Liver (tissue), 9 donors: ENCODE results near the gene OPN4. TPM values are rescaled to one million over a fixed set of nuclear protein-coding genes. Genes with fewer than 3 reads are reported as not detected.
"Not testable (repeated sequence)": the region's sequence is repeated elsewhere in the genome, so short reads cannot be mapped to it uniquely, and the experiment has no call there.

Experiments used
- DNase-seq: peaks from one replicate; pipeline ENCODE4 v3.0.0-alpha.2; 2017; ENCODE audit warnings: low spot score
- H3K27ac ChIP-seq, 2 donors: one replicate each; pipeline ENCODE4 v1.7.0; 2013; ENCODE audit warnings: inconsistent platforms in 2 of 2, low read length in 2 of 2, control low read depth in 1 of 2, low read depth in 1 of 2, mild to moderate bottlenecking in 1 of 2
- H3K27me3 ChIP-seq, 4 donors: one replicate each; pipeline versions ENCODE4 v1.6.1 to v1.7.0; 2013; ENCODE audit warnings: low read length in 3 of 4, inconsistent platforms in 1 of 4, mild to moderate bottlenecking in 1 of 4, moderate library complexity in 1 of 4; ENCODE audit not compliant: control insufficient read depth in 4 of 4, insufficient read depth in 4 of 4
- H3K36me3 ChIP-seq, 4 donors: one replicate each; pipeline versions ENCODE4 v1.6.1 to v1.7.0; 2013; ENCODE audit warnings: low read length in 3 of 4, mild to moderate bottlenecking in 3 of 4, low read depth in 1 of 4, moderate library complexity in 1 of 4; ENCODE audit not compliant: control insufficient read depth in 4 of 4, insufficient read depth in 3 of 4
- H3K4me1 ChIP-seq, 4 donors: one replicate each; pipeline versions ENCODE4 v1.6.1 to v1.7.0; 2013; ENCODE audit warnings: low read length in 3 of 4, mild to moderate bottlenecking in 3 of 4, moderate library complexity in 1 of 4; ENCODE audit not compliant: control insufficient read depth in 4 of 4, insufficient read depth in 4 of 4
- H3K4me3 ChIP-seq, 3 donors: one replicate each; pipeline versions ENCODE4 v1.6.1 to v1.7.0; 2013; ENCODE audit warnings: low read length in 3 of 3, control low read depth in 1 of 3, low read depth in 1 of 3, mild to moderate bottlenecking in 1 of 3
- H3K9ac ChIP-seq, 2 donors: one replicate each; pipeline ENCODE4 v1.7.0; 2013; ENCODE audit warnings: low read length in 2 of 2, mild to moderate bottlenecking in 2 of 2, moderate library complexity in 2 of 2, control low read depth in 1 of 2, low read depth in 1 of 2
- H3K9me3 ChIP-seq, 4 donors: one replicate each; pipeline versions ENCODE4 v1.6.1 to v1.7.0; 2013; ENCODE audit warnings: low read length in 3 of 4; ENCODE audit not compliant: control insufficient read depth in 4 of 4
- ATF3 ChIP-seq: IDR thresholded peaks from 2 replicates; pipeline ENCODE4 v1.6.1; 2016; ENCODE audit warnings: antibody characterized with exemption
- FOXA1 ChIP-seq: IDR thresholded peaks from 2 replicates; pipeline ENCODE4 v1.6.1; 2016; ENCODE audit warnings: antibody characterized with exemption
- FOXA2 ChIP-seq: IDR thresholded peaks from 2 replicates; pipeline ENCODE4 v1.6.1; 2016; ENCODE audit warnings: antibody characterized with exemption
- GABPA ChIP-seq, 2 donors: IDR thresholded peaks in 1 of 2; conservative IDR thresholded peaks in 1 of 2; 2 replicates each; pipeline ENCODE4 v1.6.1; 2016; ENCODE audit warnings: antibody characterized with exemption in 2 of 2, mild to moderate bottlenecking in 1 of 2, moderate library complexity in 1 of 2
- HNF4G ChIP-seq: IDR thresholded peaks from 2 replicates; pipeline ENCODE4 v1.6.1; 2016; ENCODE audit warnings: antibody characterized with exemption
- JUND ChIP-seq, 2 donors: IDR thresholded peaks; 2 replicates each; pipeline ENCODE4 v1.6.1; 2016; ENCODE audit warnings: antibody characterized with exemption in 2 of 2
- MAX ChIP-seq: IDR thresholded peaks from 2 replicates; pipeline ENCODE4 v1.6.1; 2016; ENCODE audit warnings: antibody characterized with exemption
- NR2F2 ChIP-seq: IDR thresholded peaks from 2 replicates; pipeline ENCODE4 v1.6.1; 2016; ENCODE audit warnings: antibody characterized with exemption
- RAD21 ChIP-seq, 2 donors: IDR thresholded peaks; 2 replicates each; pipeline ENCODE4 v1.6.1; 2016; ENCODE audit warnings: antibody characterized with exemption in 2 of 2, mild to moderate bottlenecking in 2 of 2
- TAF1 ChIP-seq: conservative IDR thresholded peaks from 2 replicates; pipeline ENCODE4 v1.6.1; 2016; ENCODE audit warnings: antibody characterized with exemption, mild to moderate bottlenecking
- WGBS: extraction: QIAGEN DNeasy Blood & Tissue Kit; methylation state at CpG from one replicate; pipeline ENCODE4 v1.1.7; 2013; 5-methylcytosine and 5-hydroxymethylcytosine counted together
- polyA plus RNA-seq, 2 donors: library from polyadenylated mRNA; stranded (reverse) in 1 of 2; unstranded in 1 of 2; fragments of 200-250 nt in 1 of 2; fragments of >200 nt in 1 of 2; fragmentation: Nextera tagmentation in 1 of 2; extraction: Ambion mirVana in 1 of 2; gene quantifications; one replicate each; pipeline versions ENCODE4 v1.2.1 to v1.2.3, GENCODE V29; 2013 to 2015
- total RNA-seq, 2 donors: library from RNA; depleted of rRNA; stranded (reverse); fragments of >200 nt; gene quantifications; one replicate each; pipeline ENCODE4 v1.2.3, GENCODE V29; 2014
- TF ChIP-seq, protein P1 (sequence below): IDR thresholded peaks from 2 replicates; pipeline ENCODE4 v1.6.1; 2016; ENCODE audit warnings: antibody characterized with exemption, mild to moderate bottlenecking
- donor health status: healthy.
- donor health status: healthy.
- donor health status: healthy.
- donor health status: healthy.
- donor health status: healthy.

OPN4 gene
- total and polyA plus RNA-seq, 4 donors, result not detected

- TF ChIP-seq HNF4G (no peak), NR2F2 (no peak), ATF3 (no peak), FOXA1 (no peak)
- Histone ChIP-seq H3K9me3 (no peaks in the 10 kb centered on the region), H3K4me3 (no peak overlapping the region), H3K9ac (no peak overlapping the region), H3K4me1 (peaks cover 0 to 3% (median 0%) of the 10 kb centered on the region in 4 donors), H3K36me3 (no peaks in the 10 kb centered on the region), H3K27ac (no peak overlapping the region), H3K27me3 (no peaks in the 10 kb centered on the region)
- 96% methylated on average over 5 of the region's 5 CpGs for WGBS
- no peak for DNase-seq
Measured at GRCh38 chr10:86644794-86645445, 9.4 kb upstream of the OPN4 start.

GRCh38 chr10:86645621-86646165 is 8.7 kb upstream of the OPN4 start:
- not testable (repeated sequence) for H3K9ac ChIP-seq, DNase-seq, H3K4me3 ChIP-seq, H3K9me3 ChIP-seq, H3K4me1 ChIP-seq, H3K36me3 ChIP-seq, H3K27me3 ChIP-seq, H3K27ac ChIP-seq
- 96% methylated on average over 5 of the region's 5 CpGs for WGBS

DNA sequence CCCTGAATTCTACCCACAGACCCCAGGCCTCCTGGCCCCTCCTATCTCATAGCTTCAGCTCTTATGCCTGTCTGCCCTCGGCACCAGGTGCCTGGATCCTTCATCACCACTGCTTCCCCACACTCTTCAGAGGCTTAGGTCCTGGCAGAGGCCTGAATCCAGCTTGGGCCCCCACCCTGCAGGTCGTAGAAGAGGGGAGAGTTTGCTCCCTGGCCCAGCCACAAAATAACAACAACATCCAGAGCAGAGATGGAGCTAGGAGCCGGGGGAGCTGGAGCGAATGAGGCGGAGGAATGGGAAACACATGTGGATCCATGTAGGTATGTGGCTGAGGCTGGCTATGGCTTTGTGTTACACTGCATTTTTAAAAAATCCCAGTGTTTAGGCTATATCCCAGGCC is 7.8 kb upstream of the OPN4 start:
- TF ChIP-seq GABPA (IDR thresholded peaks at IDR 0.05 in 1 of 2, conservative IDR thresholded peaks at IDR 0.05 in 1 of 2) (no peak), FOXA2 (no peak), FOXA1 (no peak), HNF4G (no peak), RAD21 (IDR thresholded peaks at IDR 0.05) (no peak)
- TF ChIP-seq, protein P1, sequence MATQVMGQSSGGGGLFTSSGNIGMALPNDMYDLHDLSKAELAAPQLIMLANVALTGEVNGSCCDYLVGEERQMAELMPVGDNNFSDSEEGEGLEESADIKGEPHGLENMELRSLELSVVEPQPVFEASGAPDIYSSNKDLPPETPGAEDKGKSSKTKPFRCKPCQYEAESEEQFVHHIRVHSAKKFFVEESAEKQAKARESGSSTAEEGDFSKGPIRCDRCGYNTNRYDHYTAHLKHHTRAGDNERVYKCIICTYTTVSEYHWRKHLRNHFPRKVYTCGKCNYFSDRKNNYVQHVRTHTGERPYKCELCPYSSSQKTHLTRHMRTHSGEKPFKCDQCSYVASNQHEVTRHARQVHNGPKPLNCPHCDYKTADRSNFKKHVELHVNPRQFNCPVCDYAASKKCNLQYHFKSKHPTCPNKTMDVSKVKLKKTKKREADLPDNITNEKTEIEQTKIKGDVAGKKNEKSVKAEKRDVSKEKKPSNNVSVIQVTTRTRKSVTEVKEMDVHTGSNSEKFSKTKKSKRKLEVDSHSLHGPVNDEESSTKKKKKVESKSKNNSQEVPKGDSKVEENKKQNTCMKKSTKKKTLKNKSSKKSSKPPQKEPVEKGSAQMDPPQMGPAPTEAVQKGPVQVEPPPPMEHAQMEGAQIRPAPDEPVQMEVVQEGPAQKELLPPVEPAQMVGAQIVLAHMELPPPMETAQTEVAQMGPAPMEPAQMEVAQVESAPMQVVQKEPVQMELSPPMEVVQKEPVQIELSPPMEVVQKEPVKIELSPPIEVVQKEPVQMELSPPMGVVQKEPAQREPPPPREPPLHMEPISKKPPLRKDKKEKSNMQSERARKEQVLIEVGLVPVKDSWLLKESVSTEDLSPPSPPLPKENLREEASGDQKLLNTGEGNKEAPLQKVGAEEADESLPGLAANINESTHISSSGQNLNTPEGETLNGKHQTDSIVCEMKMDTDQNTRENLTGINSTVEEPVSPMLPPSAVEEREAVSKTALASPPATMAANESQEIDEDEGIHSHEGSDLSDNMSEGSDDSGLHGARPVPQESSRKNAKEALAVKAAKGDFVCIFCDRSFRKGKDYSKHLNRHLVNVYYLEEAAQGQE, result no peak
- no peak overlapping the region for H3K4me3 ChIP-seq
- no peak overlapping the region for H3K27ac ChIP-seq
- 95% methylated on average over 5 of the region's 5 CpGs for WGBS
- H3K9ac ChIP-seq, result no peak overlapping the region
- H3K9me3 ChIP-seq, result no peaks in the 10 kb centered on the region
- no peak for DNase-seq
- no peaks in the 10 kb centered on the region for H3K36me3 ChIP-seq
- H3K27me3 ChIP-seq, result no peaks in the 10 kb centered on the region
- peaks cover 0 to 3% (median 0%) of the 10 kb centered on the region in 4 donors for H3K4me1 ChIP-seq

DNA sequence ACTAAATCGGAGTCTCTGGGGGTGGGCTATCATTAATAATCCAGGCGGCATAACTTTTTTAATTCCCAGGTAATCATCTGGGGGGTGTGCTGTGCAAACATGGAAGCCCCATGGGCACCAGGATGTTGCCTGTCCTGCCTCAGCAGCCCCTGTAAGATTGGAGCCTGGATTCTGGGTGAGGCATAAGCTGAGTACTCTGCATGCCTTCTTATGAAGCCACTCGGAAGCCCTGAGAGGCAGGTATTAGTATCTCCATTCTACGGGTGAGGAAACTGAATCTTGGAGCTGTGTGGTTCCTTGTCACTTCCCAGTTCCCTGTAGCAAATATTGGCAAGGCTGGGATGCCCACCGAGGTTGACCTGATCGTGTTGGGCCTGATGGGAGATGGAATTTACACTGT is 7.4 kb upstream of the OPN4 start:
- H3K9ac ChIP-seq, result no peak overlapping the region
- no peaks in the 10 kb centered on the region for H3K36me3 ChIP-seq
- peaks cover 0 to 3% (median 0%) of the 10 kb centered on the region in 4 donors for H3K4me1 ChIP-seq
- H3K9me3 ChIP-seq, result no peaks in the 10 kb centered on the region
- H3K4me3 ChIP-seq, result no peak overlapping the region
- H3K27me3 ChIP-seq, result no peaks in the 10 kb centered on the region
- no peak overlapping the region for H3K27ac ChIP-seq
- TF ChIP-seq JUND (IDR thresholded peaks at IDR 0.05) (no peak), ATF3 (no peak), HNF4G (no peak), TAF1 (no peak), MAX (no peak)
- TF ChIP-seq, protein P1, result no peak
- DNase-seq, result no peak
- 84% methylated on average over 6 of the region's 6 CpGs for WGBS
